PC-3 (cell line): Measurements from ENCODE around the gene AFAP1L2.

Source experiments
- CTCF ChIP-seq: fragments of 300-600 bp; sonication (generic); conservative IDR thresholded peaks from 2 replicates; pipeline ENCODE4 v1.5.1; 2017; ENCODE audit warnings: antibody characterized with exemption, low read depth, mild to moderate bottlenecking, low read length
- EZH2 ChIP-seq: fragments of 300-600 bp; sonication (generic); IDR thresholded peaks from one replicate; pipeline ENCODE4 v1.6.1; 2017; ENCODE audit warnings: antibody characterized with exemption, mild to moderate bottlenecking, low read length; ENCODE audit not compliant: unreplicated experiment
- EZH2phosphoT487 ChIP-seq: fragments of 300-600 bp; sonication (generic); IDR thresholded peaks from 2 replicates; pipeline ENCODE4 v1.6.1; 2018; ENCODE audit warnings: mild to moderate bottlenecking, antibody characterized with exemption, low read length, borderline replicate concordance

- TF ChIP-seq CTCF (no peak), EZH2phosphoT487 (no peak), EZH2 (no peak)
These were observed 6.6 kb downstream of the AFAP1L2 start for GRCh38 chr10:114397651-114398145.
